OCI-LY7 (cell line): Measurements from ENCODE around the gene CETN3. TPM values are rescaled to one million over a fixed set of nuclear protein-coding genes. Genes with fewer than 3 reads are reported as not detected.
A peak's percentile ranks its signal among the peaks of the same experiment; 100 is the strongest.

Experiments
- BruUV-seq: library from RNA; stranded (reverse); fragments of 400-500 nt; replicated peaks from 2 replicates; lab custom pipeline; 2021; lab: Mats Ljungman, UMichigan
- CTCF ChIA-PET: fragments of 300-600 bp; sonication (Branson Sonifier 250); formaldehyde crosslinking; loops from one replicate; lab custom pipeline; 2022; ENCODE audit warnings: antibody characterized with exemption; ENCODE audit not compliant: unreplicated experiment; lab: Charles Lee
- POLR2A ChIA-PET: fragments of 300-600 bp; sonication (Branson Sonifier 250); formaldehyde crosslinking; loops from one replicate; lab custom pipeline; 2022; ENCODE audit warnings: antibody characterized with exemption; lab: Charles Lee
- DNase-seq: peaks from one replicate; pipeline ENCODE4 v3.0.0-alpha.2; 2015; ENCODE audit warnings: low spot score
- H2AFZ ChIP-seq: fragments of 200-600 bp; sonication (generic), shearing (Covaris generic); 2 replicates; pipeline ENCODE4 v1.6.1; 2014; ENCODE audit warnings: mild to moderate bottlenecking, antibody characterized with exemption, low read length, moderate library complexity
- H3K27ac ChIP-seq: fragments of 200-600 bp; sonication (generic); 2 replicates; pipeline ENCODE4 v1.5.1; 2014; ENCODE audit warnings: mixed run types, low read depth, mild to moderate bottlenecking, moderate library complexity, low read length, inconsistent platforms; ENCODE audit not compliant: poor library complexity, severe bottlenecking
- H3K36me3 ChIP-seq: fragments of 200-600 bp; sonication (generic); 2 replicates; pipeline ENCODE4 v1.6.1; 2014; ENCODE audit warnings: mild to moderate bottlenecking, antibody characterized with exemption, low read length, moderate library complexity, mixed read lengths; ENCODE audit not compliant: insufficient read depth
- H3K4me1 ChIP-seq: fragments of 200-600 bp; sonication (generic); 2 replicates; pipeline ENCODE4 v1.5.1; 2014; ENCODE audit warnings: mild to moderate bottlenecking, low read length; ENCODE audit not compliant: insufficient read depth, poor library complexity, severe bottlenecking
- H3K4me2 ChIP-seq: fragments of 200-600 bp; sonication (generic); 2 replicates; pipeline ENCODE4 v1.6.1; 2014; ENCODE audit warnings: mild to moderate bottlenecking, low read length
- H3K4me3 ChIP-seq: fragments of 200-600 bp; sonication (generic); 2 replicates; pipeline ENCODE4 v1.5.1; 2014; ENCODE audit warnings: mild to moderate bottlenecking, low read depth, low read length; ENCODE audit not compliant: poor library complexity, severe bottlenecking
- H3K79me2 ChIP-seq: fragments of 200-600 bp; sonication (generic); 2 replicates; pipeline ENCODE4 v1.6.1; 2016; ENCODE audit warnings: low read depth, mild to moderate bottlenecking, low read length, moderate library complexity, mixed read lengths; ENCODE audit not compliant: insufficient read depth
- H3K9me2 ChIP-seq: fragments of 200-600 bp; sonication (generic); 2 replicates; pipeline ENCODE4 v1.6.1; 2016; ENCODE audit warnings: mild to moderate bottlenecking, low read length, mixed read lengths; ENCODE audit not compliant: insufficient read depth
- H3K9me3 ChIP-seq: fragments of 200-600 bp; sonication (generic); 2 replicates; pipeline ENCODE4 v1.6.1; 2014; ENCODE audit warnings: mild to moderate bottlenecking, mixed run types, low read length, mixed read lengths
- H4K20me1 ChIP-seq: fragments of 200-600 bp; sonication (generic); 2 replicates; pipeline ENCODE4 v1.6.1; 2014; ENCODE audit warnings: mild to moderate bottlenecking, antibody characterized with exemption, low read length, moderate library complexity, mixed read lengths; ENCODE audit not compliant: insufficient read depth
- EZH2phosphoT487 ChIP-seq: fragments of 200-600 bp; sonication (generic); IDR thresholded peaks from 2 replicates; pipeline ENCODE4 v1.6.1; 2018; ENCODE audit warnings: low read depth, borderline replicate concordance, mild to moderate bottlenecking, mixed run types, antibody characterized with exemption, low read length, moderate library complexity, mixed read lengths
- intact Hi-C: fragments of 100-400 bp; cut with micrococcal nuclease; formaldehyde crosslinking; loops from one replicate; pipeline ENCODE4 v1.10.0; 2022; ENCODE audit not compliant: unreplicated experiment
- total RNA-seq, 2 experiments: library from RNA; depleted of rRNA in 1 of 2; stranded (reverse); fragments of >200 nt in 1 of 2; shearing (Covaris generic) in 1 of 2; gene quantifications; 2 replicates each; pipeline ENCODE4 v1.2.3, GENCODE V29; 2014 to 2022
- TF ChIP-seq, protein P1 (sequence below): fragments of 200-600 bp; sonication (generic); conservative IDR thresholded peaks from 2 replicates; pipeline ENCODE4 v1.5.1; 2014; ENCODE audit warnings: mild to moderate bottlenecking, antibody characterized with exemption, low read length, moderate library complexity, mixed read lengths

The CETN3 gene
- total RNA-seq, 2 experiments from 2014 or later, result 34.6 to 53.2 TPM

- DNase-seq, result no peak
- Histone ChIP-seq H3K36me3 (no peaks in the 10 kb centered on the region), H3K27ac (no peak overlapping the region), H3K9me2 (no peaks in the 10 kb centered on the region), H3K4me2 (no peak overlapping the region; the same call in 1 of the 2 replicates), H4K20me1 (no peaks in the 10 kb centered on the region), H2AFZ (peak overlapping the region; percentile 75; the same call in 1 of the 2 replicates), H3K4me1 (no peaks in the 10 kb centered on the region), H3K79me2 (no peaks in the 10 kb centered on the region), H3K4me3 (no peak overlapping the region), H3K9me3 (no peaks in the 10 kb centered on the region)
- CTCF ChIA-PET, result no interaction called here
- intact Hi-C loops, result loop anchor here (1.0 kb wide), 1 partner anchor 343 kb away; no protein-coding TSS in a partner anchor
- TF ChIP-seq, protein P1, sequence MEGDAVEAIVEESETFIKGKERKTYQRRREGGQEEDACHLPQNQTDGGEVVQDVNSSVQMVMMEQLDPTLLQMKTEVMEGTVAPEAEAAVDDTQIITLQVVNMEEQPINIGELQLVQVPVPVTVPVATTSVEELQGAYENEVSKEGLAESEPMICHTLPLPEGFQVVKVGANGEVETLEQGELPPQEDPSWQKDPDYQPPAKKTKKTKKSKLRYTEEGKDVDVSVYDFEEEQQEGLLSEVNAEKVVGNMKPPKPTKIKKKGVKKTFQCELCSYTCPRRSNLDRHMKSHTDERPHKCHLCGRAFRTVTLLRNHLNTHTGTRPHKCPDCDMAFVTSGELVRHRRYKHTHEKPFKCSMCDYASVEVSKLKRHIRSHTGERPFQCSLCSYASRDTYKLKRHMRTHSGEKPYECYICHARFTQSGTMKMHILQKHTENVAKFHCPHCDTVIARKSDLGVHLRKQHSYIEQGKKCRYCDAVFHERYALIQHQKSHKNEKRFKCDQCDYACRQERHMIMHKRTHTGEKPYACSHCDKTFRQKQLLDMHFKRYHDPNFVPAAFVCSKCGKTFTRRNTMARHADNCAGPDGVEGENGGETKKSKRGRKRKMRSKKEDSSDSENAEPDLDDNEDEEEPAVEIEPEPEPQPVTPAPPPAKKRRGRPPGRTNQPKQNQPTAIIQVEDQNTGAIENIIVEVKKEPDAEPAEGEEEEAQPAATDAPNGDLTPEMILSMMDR, result no peak
- TF ChIP-seq EZH2phosphoT487, result no peak
- no TSS peak for BruUV-seq
- POLR2A ChIA-PET, result interaction anchor here (0.7 to 2.3 kb wide), 4 partner anchors 29 to 341 kb away, joined by 3 to 6 read pairs (median 4); partner anchors contain the start of genes MBLAC2 and POLR3G
Observed at GRCh38 chr5:90440644-90441043, 31.1 kb upstream of the CETN3 start.

- no peak overlapping the region for H3K4me3 ChIP-seq
- CTCF ChIA-PET, result no interaction called here
- TF ChIP-seq EZH2phosphoT487, result no peak
- TF ChIP-seq, protein P1, result no peak
- no peaks in the 10 kb centered on the region for H3K9me3 ChIP-seq
- no peak overlapping the region for H2AFZ ChIP-seq
- no peaks in the 10 kb centered on the region for H3K9me2 ChIP-seq
- DNase-seq, result no peak
- no peaks in the 10 kb centered on the region for H3K36me3 ChIP-seq
- POLR2A ChIA-PET, result interaction anchor here (0.6 to 2.3 kb wide), 5 partner anchors 36 to 582 kb away, joined by 3 to 6 read pairs (median 4); partner anchors contain the start of genes MBLAC2 and POLR3G
- intact Hi-C loops, result loop anchor here (2.0 kb wide), 1 partner anchor 167 kb away; no protein-coding TSS in a partner anchor
- H4K20me1 ChIP-seq, result no peaks in the 10 kb centered on the region
- H3K4me2 ChIP-seq, result no peak overlapping the region
- H3K27ac ChIP-seq, result no peak overlapping the region
- H3K79me2 ChIP-seq, result no peaks in the 10 kb centered on the region
- BruUV-seq, result no TSS peak
- no peaks in the 10 kb centered on the region for H3K4me1 ChIP-seq
Observed at GRCh38 chr5:90438100-90438499, 28.5 kb upstream of the CETN3 start.

DNA sequence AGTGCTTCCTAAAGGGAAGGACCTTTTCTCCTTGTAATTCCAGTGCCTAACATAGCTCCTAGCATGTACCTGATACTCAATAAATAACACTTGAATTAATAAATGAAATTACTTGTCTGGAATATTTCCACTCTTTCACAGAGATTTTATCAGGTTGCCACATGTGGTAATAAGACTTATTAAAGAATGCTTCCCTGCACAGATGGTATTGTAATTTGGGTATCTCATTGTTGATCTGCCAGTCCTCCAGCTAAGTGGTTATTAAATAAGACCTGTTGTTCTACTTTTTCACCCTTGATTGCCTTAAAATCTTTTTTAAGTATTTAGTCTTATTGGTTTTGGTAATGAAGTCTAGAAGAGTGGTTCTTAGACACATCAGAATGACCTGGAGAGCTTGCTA lies 28.1 kb upstream of the CETN3 start:
- Histone ChIP-seq H4K20me1 (no peaks in the 10 kb centered on the region), H2AFZ (no peak overlapping the region), H3K4me3 (no peak overlapping the region), H3K27ac (no peak overlapping the region), H3K4me1 (no peaks in the 10 kb centered on the region), H3K36me3 (no peaks in the 10 kb centered on the region), H3K4me2 (no peak overlapping the region), H3K9me3 (no peaks in the 10 kb centered on the region), H3K79me2 (no peaks in the 10 kb centered on the region), H3K9me2 (no peaks in the 10 kb centered on the region)
- no peak for TF ChIP-seq EZH2phosphoT487
- TF ChIP-seq, protein P1, result no peak
- POLR2A ChIA-PET, result interaction anchor here (0.6 to 1.0 kb wide), 5 partner anchors 20 to 582 kb away, joined by 3 to 5 read pairs (median 3); no protein-coding TSS in a partner anchor
- CTCF ChIA-PET, result no interaction called here
- no peak for DNase-seq
- intact Hi-C loops, result loop anchor here (2.0 kb wide), 1 partner anchor 167 kb away; no protein-coding TSS in a partner anchor
- BruUV-seq, result no TSS peak
